Hippocampal formation (tissue), 2 donors: ENCODE measurements around the gene CUL4A.
"Not testable (repeated sequence)": the region's sequence is repeated elsewhere in the genome, so short reads cannot be mapped to it uniquely, and the experiment has no call there.

Experiments used
- DNase-seq, 2 donors: peaks; one replicate each; lab custom pipeline; 2025; lab: John Stamatoyannopoulos, UW

Gene CUL4A

DNA sequence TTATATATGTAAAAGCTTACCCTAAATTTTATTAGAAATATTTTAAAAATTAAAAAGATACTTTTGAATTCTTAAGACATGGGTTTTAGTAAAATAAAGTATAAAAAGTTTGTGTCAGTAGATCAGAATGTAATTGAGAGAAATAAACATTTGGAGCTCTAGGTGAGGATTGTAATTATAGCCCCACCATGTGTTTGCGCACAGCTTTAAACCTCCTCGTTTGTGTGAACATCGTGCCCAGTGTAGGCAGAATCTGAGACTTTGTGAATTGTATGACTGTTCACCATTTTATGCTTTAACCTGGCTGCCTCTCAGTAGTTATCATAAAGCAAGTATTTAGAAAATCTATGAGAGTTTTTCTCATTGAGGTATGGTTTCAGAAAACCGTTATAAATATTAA lies 29.1 kb downstream of the CUL4A start:
- DNase-seq: no peak

- DNase-seq: no peak
Measured at GRCh38 chr13:113239357-113239756, 29.9 kb downstream of the CUL4A start.

DNA sequence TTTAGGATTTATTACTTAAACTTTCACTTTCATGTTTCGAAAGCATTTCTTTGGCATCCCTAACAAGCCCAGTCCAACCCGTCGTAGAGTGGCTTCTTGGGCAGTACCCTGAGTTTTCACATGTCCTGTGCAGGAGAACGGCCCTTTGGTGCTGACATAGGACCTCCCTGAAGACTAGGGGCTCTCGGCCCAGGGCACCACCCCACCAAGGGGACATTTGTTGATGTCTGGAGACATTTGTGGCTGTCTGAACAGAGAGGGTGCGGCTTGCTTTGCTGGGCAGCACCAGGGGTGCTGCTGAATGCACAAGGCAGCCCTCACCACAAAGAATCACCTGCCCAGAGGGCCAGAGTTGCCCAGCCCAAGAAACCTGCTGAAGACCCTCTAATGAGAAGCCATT lies 30.6 kb downstream of the CUL4A start:
- DNase-seq: no peak

DNA sequence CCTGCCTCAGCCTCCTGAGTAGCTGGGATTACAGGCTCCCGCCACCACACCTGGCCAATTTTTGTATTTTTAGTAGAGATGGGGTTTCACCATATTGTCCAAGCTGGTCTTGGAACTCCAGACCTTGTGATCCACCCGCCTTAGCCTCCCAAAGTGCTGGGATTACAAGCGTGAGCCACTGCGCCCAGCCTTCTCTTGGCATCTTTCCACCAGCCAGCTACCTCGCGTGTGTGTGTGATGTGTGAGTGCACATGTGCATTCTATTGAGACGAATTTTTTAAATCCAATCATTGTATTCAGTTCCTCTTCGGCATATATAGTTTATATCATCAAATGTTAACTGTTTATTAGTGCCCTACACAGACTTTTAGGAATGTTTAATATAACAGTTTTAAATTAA lies 32.2 kb downstream of the CUL4A start:
- DNase-seq: not testable (repeated sequence)

DNA sequence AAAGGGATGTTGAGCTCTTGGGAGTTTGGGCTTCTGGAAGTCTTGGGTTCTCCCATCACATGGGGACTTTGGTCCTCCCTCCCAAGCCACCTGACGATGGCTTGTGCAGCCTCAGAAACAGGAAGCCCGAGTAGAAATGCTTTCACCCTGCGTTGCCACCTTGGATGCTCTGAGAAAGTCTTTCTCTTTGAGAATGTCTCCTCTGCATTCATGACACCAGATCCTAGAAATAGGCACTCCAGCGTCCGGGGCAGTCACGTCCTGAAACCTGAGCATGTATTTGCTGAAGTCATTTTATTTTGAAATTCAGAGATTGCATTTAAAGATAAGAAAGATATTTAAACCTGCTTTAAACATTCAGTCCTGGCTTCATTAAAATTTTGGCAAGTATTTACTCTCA lies 34.4 kb downstream of the CUL4A start:
- no peak for DNase-seq

DNA sequence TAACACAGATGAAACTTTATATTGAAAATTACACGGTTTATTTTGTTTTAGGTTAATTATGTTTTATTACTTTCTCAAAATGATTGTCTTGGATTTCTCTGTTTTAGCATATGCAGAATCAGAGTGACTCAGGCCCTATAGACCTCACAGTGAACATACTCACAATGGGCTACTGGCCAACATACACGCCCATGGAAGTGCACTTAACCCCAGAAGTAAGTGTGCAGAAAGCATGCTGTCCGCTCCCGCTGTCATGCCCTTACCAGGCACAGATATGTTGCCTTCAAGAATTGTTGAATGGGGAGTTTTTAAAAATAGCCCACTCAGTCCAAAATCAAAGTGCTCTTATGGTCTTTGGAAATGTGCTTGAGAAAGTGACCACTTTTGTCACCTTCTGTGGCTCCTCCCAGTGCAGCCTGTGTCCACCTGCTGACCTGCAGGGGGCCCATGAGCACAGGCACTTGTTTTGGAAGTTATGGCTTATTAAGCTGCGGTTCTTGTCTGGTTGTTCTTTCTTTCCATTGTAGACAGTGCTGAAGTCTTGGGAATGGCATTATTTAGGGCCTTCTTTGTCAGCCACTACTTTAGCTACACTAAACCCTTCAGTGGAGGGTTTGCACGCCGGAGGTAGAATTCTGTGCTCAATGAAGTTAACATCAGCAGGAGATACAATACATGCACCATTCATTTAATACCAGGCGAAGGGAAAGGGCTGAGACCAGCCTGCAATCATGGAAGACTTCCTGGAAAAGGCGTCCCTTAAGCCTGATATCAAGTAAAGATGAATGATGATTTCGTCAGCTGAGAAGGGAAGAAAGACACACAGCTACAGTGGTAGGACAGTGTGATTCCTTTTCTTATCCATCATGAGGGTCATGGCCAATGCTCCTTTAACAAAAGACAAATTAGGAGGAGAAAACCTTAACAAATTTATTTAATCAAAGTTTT lies 36.7 kb downstream of the CUL4A start:
- no peak for DNase-seq

DNA sequence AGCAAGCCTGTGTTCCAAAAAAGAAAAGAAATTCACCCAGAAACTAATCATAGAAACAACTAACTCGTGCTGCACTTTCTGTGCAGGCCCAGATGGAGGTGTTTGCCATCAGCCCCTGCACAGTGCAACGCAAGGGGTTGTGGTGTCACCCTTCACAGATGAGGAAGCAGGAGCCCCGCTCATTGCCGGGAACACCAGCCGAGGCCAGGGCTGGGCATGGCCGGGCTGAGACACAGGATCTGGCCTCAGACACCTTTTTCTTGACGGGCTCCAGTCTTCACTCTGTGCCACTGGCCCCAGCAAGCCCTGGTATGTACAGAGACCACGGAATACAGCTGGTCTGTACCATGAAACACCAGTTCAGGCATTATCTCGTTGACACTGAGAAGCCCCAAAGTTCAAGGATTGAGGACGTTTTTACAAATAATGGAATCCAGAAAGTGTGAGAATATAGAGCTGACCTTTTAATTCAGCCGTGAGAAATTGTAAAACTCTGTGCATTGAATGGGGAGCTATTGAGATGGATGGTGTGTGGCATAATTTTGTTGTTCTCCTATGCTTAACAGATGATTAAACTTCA lies 43.2 kb downstream of the CUL4A start:
- DNase-seq: no peak

- DNase-seq: not testable (repeated sequence)
Measured at GRCh38 chr13:113257908-113258307, 48.5 kb downstream of the CUL4A start.

DNA sequence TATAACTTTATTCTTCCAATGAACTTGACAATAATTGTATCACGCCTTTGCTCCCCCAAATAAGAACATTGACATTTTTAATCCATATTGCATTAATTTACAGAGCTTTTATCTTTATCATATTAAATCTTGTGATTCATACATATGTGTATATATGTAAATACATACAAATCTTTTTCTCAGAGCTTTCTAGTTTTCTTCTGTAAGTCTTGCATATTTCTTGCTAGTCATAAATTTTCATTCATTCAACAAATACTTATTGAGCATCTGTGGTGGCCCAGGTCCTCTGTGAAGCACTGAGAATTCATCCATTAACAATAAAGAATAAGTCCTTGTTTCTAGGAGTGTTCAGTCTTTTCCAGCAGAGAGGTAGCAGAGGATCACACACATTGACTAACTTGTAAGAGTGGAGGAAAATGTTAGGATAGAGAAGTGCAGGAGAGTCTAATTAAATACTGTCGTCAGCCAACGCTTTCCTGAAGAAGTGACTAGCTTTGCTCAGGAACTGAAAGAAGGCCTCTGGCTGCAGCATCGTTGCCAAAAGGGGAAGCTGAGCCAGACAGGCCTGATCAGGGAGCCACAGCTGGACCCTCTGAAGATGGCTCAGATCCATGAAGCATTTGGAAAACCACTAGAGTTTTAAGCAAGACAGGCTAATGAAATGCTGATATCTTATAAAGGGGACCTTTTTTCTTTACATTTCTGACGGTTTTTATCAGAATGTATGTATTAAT lies 49.1 kb downstream of the CUL4A start:
- DNase-seq: peak in 1 of 2 donors; percentile 15

DNA sequence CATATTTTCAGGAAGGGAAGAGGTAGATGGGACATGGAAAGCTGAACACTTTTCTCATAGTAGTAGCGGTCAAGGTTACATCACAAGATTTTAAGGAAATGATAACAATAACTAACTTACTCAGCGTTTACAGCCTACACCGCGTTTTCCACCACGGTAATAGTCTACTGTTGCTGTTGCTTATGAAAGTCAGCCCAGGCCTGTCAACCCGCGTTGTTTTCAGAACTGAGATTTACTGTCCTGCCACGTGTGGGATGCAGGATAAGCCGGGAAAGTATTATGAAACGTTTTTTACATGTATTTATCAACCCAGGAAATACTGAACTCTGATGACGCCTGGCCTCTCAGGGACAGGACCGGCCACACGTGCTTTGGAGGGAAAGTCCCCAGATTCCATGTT lies 51.6 kb downstream of the CUL4A start:
- no peak for DNase-seq

DNA sequence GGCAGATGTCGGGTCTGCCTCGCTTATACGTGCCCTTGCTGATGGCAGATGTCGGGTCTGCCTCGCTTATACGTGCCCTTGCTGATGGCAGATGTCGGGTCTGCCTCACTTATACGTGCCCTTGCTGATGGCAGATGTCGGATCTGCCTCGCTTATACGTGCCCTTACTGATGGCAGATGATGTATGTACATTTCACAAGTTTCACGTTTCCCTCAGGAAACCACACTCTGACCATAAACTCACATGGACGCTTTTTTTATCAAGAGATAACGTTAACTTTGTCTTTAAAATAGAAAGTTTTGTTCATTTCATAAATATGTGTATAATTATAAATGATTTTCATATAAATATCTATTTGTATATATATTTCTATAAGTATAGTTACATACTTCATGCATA lies 53.6 kb downstream of the CUL4A start:
- not testable (repeated sequence) for DNase-seq

DNA sequence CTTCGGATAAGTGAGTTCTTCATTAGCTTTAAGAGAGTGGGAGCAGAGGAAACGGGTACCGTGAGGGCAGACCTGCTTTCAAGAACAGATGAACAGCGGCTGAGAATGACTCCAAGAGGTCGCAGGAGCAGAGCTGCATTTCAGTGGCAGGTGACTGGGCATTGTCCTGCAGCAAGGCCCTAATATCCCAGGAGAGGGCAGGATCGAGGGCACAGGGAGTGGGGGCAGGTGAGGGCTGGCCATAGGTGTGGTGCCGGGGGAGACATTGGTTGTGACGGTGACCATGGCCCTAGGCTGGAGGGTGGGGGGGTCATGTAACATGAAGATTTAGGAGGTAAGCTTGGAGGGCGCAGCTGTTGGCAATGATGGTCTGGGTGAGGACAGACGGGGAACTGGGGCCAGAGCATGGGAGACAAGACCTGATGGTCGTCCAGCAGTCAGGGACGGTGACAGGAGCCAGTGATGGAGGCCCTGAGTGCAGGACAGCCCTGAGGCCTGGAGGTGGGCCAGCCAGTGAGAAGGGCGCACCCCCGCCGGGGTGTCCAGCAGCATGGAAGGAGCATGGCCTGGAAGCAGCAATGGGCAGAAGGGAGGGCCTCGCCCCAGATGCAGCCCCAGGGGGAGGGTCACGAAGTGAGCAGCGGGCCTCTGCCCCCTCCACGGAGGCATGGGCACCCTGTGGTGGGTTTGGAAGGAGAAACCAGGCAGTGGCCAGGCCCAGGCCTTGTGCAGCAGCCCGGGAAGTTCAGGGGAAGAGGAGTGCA lies 58.4 kb downstream of the CUL4A start:
- DNase-seq: no peak

GRCh38 chr13:113272031-113272430 lies 62.6 kb downstream of the CUL4A start:
- no peak for DNase-seq

DNA sequence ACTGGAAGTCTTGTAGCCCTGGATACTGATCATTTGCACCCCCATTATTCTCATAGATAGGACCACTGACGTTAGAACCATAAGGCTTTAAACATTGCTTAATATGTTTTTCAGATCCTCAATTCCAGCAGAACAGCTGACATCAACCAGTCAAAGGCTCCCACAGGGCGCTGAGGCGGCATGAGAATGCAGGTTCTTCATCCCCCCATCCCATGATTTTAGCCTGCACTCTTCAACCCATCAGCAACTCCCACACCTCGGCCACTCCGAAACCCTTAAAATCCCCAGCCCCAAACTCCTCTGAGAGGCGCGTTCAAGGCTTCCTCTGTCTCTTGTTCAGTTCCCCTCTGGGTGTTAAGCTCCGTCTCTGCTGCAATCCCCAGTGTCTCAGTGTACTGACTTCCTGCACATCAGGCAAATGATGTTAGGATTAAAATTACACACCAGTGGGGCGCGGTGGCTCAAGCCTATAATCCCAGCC lies 63.3 kb downstream of the CUL4A start:
- no peak for DNase-seq

GRCh38 chr13:113273321-113273720 lies 63.9 kb downstream of the CUL4A start:
- no peak for DNase-seq

DNA sequence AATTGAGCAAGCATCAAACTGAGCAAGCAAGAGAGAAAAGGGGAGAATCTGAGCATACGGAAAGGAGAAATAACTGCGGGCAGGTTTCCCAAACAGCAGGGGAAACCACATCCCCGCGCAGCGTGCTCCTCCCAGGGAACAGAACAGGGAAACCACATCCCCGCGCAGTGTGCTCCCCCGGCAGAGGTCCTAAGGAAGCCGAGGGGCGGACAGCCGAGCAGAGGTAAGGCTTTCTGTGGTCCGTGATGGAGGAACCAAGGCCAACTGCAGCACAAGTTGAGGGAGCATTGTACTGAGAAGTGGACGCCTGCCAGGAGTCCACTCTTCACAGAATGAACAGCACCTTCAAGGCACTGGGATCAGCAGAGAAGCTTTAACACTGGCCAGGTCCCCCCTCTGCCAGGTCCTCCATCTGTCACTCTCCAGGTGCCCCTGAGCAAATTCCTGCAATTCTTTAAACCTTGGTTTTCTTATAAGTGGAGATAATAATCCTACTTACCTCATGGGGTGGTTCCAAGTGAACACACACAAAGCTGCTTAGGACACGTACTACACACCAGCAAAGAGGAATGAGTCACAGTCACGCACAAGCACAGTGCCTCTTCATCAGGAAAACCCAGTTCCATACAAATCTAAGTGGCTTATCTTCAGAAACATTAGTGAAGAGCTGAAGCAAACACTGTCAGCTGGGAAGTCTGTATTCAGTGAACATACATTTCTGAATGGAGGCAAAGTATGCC lies 64.6 kb downstream of the CUL4A start:
- no peak for DNase-seq

DNA sequence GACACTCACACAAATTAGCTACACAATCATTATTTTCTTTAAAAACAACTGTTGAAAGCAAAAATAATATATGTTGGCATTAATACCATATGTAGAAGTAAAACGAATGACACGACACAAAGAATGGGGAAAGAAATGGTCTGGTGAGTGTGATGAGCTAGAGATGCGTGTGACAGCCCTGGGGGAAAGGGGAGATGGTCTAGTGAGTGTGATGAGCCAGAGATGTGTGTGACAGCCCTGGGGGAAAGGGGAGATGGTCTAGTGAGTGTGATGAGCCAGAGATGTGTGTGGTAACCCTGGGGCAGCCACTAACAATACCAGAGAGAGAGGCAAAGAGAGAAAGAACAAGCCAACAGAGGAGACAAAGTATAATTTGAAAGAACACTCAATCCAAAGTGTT lies 65.3 kb downstream of the CUL4A start:
- no peak for DNase-seq

- DNase-seq: no peak
Measured at GRCh38 chr13:113275387-113275786, 66.0 kb downstream of the CUL4A start.

GRCh38 chr13:113280126-113280525 lies 70.7 kb downstream of the CUL4A start:
- no peak for DNase-seq

GRCh38 chr13:113283904-113284303 lies 74.5 kb downstream of the CUL4A start:
- no peak for DNase-seq

GRCh38 chr13:113288880-113289279 lies 79.5 kb downstream of the CUL4A start:
- no peak for DNase-seq
